Islet of Langerhans (tissue), 1 donor: ENCODE data around the gene NPHP3.
A peak's percentile ranks its signal among the peaks of the same experiment; 100 is the strongest.
"Not testable (repeated sequence)": the region's sequence is repeated elsewhere in the genome, so short reads cannot be mapped to it uniquely, and the experiment has no call there.

Source experiments
- FAIRE-seq: peaks from one replicate; lab custom pipeline; 2011; peaks lifted over from hg19 to GRCh38; lab: Jason Lieb, UNC

The NPHP3 gene

GRCh38 chr3:132722165-132723023 is at the start of gene NPHP3:
Gene NPHP3 (minus strand): TSS chr3:132722409. CDS start chr3:132722355, 54 bp downstream.
- no peak for FAIRE-seq

- FAIRE-seq = no peak
Observed at GRCh38 chr3:132758740-132759139, 36.5 kb upstream of the NPHP3 start.

GRCh38 chr3:132756108-132756650 is 34.0 kb upstream of the NPHP3 start:
- FAIRE-seq = no peak

- FAIRE-seq = no peak
Observed at GRCh38 chr3:132753946-132754345, 31.7 kb upstream of the NPHP3 start.

GRCh38 chr3:132749786-132750185 is 27.6 kb upstream of the NPHP3 start:
- no peak for FAIRE-seq

- FAIRE-seq = not testable (repeated sequence)
Observed at GRCh38 chr3:132746720-132747119, 24.5 kb upstream of the NPHP3 start.

GRCh38 chr3:132738314-132738713 is 16.1 kb upstream of the NPHP3 start:
- no peak for FAIRE-seq

- FAIRE-seq = no peak
Observed at GRCh38 chr3:132735589-132735988, 13.4 kb upstream of the NPHP3 start.

GRCh38 chr3:132730891-132731580 is 8.8 kb upstream of the NPHP3 start:
- FAIRE-seq = peak; percentile 85

GRCh38 chr3:132726341-132726823 is 4.2 kb upstream of the NPHP3 start:
- peak; percentile 98 for FAIRE-seq

GRCh38 chr3:132723024-132723950 is 1.1 kb upstream of the NPHP3 start:
- no peak for FAIRE-seq

GRCh38 chr3:132721479-132722164 is 587 bp downstream of the NPHP3 start:
- no peak for FAIRE-seq

GRCh38 chr3:132720228-132720627 is 2.0 kb downstream of the NPHP3 start:
- no peak for FAIRE-seq

GRCh38 chr3:132716372-132716771 is 5.8 kb downstream of the NPHP3 start:
- FAIRE-seq = no peak

- peak; percentile 66 for FAIRE-seq
Observed at GRCh38 chr3:132713977-132714727, 8.1 kb downstream of the NPHP3 start.

- FAIRE-seq = no peak
Observed at GRCh38 chr3:132710311-132710710, 11.9 kb downstream of the NPHP3 start.

- FAIRE-seq = no peak
Observed at GRCh38 chr3:132709761-132710160, 12.4 kb downstream of the NPHP3 start.

- no peak for FAIRE-seq
Observed at GRCh38 chr3:132703733-132704132, 18.5 kb downstream of the NPHP3 start.

GRCh38 chr3:132695422-132695821 is 26.8 kb downstream of the NPHP3 start:
- FAIRE-seq = no peak

- no peak for FAIRE-seq
Observed at GRCh38 chr3:132694991-132695390, 27.2 kb downstream of the NPHP3 start.

- no peak for FAIRE-seq
Observed at GRCh38 chr3:132690040-132690439, 32.2 kb downstream of the NPHP3 start.
